RWPE1 (cell line): ENCODE measurements around the gene GTF3C1.
"Not testable (repeated sequence)": the region's sequence is repeated elsewhere in the genome, so short reads cannot be mapped to it uniquely, and the experiment has no call there.

Experiments
- CTCF ChIA-PET: fragments of 350-600 bp; sonication (Branson Sonifier 250); formaldehyde crosslinking; extraction: SDS; loops from one replicate; lab custom pipeline; 2021; lab: Yijun Ruan, JAX
- POLR2A ChIA-PET: fragments of 400-600 bp; formaldehyde crosslinking; extraction: SDS; loops from one replicate; lab custom pipeline; 2020; ENCODE audit warnings: antibody characterized with exemption; ENCODE audit not compliant: low non-redundant PET; lab: Yijun Ruan, JAX
- DNase-seq: peaks from one replicate; pipeline ENCODE4 v3.0.0; 2012; ENCODE audit warnings: low spot score
- H3K27ac ChIP-seq: fragments of 450-650 bp; 2 replicates; pipeline ENCODE4 v1.5.1; 2017
- TF ChIP-seq, protein P1 (sequence below): fragments of 450-650 bp; conservative IDR thresholded peaks from 2 replicates; pipeline ENCODE4 v1.5.1; 2017; ENCODE audit warnings: low read depth, mild to moderate bottlenecking

GTF3C1 gene

DNA sequence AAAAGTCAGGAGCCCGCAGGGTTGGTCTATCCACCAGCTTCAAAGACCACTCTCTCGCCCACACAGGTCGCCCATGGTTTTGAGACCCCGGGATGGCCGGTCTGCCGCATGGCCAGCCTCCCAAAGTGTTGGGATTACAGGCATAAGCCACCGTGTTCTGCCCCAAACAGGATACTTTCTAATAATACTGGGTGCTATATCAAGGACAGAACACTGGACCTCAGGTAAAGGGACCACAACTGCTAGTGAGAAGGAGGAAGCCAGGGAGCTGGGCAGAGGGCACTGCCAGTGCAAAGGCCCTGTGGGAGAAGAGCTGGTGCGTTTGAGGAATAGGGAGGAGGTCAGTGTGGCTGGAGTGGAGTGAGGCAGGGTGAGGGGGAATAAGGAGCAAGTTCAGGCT lies 113.6 kb downstream of the GTF3C1 start:
- H3K27ac ChIP-seq, result no peak overlapping the region
- POLR2A ChIA-PET, result no interaction called here
- CTCF ChIA-PET, result no interaction called here
- TF ChIP-seq, protein P1, sequence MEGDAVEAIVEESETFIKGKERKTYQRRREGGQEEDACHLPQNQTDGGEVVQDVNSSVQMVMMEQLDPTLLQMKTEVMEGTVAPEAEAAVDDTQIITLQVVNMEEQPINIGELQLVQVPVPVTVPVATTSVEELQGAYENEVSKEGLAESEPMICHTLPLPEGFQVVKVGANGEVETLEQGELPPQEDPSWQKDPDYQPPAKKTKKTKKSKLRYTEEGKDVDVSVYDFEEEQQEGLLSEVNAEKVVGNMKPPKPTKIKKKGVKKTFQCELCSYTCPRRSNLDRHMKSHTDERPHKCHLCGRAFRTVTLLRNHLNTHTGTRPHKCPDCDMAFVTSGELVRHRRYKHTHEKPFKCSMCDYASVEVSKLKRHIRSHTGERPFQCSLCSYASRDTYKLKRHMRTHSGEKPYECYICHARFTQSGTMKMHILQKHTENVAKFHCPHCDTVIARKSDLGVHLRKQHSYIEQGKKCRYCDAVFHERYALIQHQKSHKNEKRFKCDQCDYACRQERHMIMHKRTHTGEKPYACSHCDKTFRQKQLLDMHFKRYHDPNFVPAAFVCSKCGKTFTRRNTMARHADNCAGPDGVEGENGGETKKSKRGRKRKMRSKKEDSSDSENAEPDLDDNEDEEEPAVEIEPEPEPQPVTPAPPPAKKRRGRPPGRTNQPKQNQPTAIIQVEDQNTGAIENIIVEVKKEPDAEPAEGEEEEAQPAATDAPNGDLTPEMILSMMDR, result no peak
- no peak for DNase-seq

DNA sequence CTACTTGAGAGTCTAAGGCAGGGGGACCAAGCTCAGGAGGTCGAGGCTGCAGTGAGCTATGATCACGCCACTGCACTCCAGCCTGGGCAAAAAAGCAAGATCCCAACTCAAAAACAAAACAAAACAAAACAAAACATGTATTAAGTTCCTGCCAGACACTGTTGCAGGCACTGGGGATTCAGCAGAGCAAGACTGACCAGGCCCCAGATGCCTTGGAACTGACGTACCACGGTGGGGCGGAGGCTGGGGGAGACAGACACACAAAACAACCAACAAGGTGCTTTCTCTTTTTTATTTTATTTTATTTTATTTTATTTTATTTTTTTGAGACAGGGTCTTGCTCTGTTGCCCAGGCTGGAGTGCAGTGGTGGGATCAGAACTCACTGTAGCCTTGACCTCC lies 114.6 kb downstream of the GTF3C1 start:
- H3K27ac ChIP-seq, CTCF ChIA-PET, POLR2A ChIA-PET, DNase-seq: not testable (repeated sequence)

DNA sequence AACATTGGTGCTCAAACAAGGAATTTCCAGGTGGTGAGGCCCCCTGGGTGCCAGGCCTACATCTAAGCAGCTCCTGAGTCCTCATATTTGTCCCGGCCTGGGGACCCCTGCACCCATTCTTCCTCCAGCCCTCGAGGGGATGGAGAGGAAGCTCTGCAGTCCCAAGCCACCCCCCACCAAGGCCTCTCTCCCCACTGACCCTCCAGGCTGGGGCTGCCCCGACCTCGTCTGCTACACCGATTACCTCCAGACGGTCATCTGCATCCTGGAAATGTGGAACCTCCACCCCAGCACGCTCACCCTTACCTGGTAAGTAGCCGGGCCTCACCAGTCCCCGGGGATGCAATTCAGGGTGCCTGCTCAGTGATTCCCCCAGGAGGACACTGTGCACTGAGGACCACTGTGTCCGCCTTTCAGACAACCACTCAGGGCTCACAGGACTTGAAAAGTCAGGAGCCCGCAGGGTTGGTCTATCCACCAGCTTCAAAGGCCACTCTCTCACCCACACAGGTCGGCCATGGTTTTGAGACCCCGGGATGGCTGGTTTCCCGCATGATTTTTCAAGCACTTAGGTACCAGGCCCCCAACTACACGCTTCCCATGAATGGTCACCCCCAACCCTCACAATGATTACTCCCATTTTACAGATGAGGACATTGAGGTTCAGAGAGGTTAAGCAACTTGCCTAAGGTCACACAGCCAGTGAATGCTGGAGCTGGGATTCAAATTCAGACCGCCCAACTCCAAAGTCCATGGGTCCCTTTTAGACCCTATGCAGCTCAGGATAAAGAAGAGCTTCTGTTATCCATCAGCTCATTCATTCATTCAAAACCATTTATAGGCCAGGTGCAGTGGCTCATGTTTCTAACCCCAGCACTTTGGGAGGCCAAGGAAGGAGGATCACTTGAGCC lies 115.3 kb downstream of the GTF3C1 start:
- ChIA-PET CTCF (interaction anchor here (0.6 kb wide), 1 partner anchor 90 kb away, joined by 5 read pairs; no protein-coding TSS in a partner anchor), POLR2A (no interaction called here)
- TF ChIP-seq, protein P1, result no peak
- no peak for DNase-seq
- H3K27ac ChIP-seq, result no peak overlapping the region

DNA sequence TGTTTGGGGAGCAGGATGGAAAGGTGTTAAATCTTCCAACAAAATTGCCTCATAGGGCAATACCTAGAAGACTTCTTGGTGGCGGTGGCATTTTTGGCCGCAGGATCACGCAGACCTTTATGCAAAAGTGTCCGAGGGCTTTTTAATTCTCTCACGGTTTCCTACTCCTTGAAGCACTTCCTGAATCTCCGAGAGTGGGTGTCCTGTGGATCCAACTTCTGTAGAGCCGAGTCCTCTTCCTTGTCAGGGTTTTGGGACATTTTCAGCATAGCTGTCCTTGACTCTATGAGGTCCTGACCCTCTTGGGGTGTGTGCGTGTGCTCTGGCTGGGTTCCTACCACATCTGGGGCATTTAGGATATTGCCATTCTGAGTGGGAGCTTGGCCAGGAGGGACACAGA lies 116.1 kb downstream of the GTF3C1 start:
- CTCF ChIA-PET, result interaction anchor here (0.6 kb wide), 1 partner anchor 89 kb away, joined by 5 read pairs; no protein-coding TSS in a partner anchor
- TF ChIP-seq, protein P1, result no peak
- POLR2A ChIA-PET, result no interaction called here
- no peak for DNase-seq
- H3K27ac ChIP-seq, result no peak overlapping the region

DNA sequence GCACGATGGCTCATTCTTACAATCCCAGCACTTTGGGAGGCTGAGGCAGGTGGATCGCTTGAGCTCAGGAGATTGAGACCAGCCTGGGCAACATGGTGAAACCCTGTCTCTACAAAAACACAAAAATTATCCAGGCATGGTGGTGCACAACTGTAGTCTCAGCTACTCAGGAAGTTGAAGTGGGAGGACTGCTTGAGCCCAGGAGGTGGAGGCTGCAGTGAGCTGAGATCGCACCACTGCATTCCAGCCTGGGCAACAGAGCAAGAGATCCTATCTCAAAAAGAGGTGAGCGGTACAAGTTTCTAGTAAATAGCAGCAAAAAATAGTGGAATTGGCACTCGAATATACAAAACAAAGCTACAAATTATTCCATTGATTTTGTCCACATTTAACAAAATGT lies 116.5 kb downstream of the GTF3C1 start:
- DNase-seq, H3K27ac ChIP-seq, POLR2A ChIA-PET: not testable (repeated sequence)
- CTCF ChIA-PET, result interaction anchor here (0.6 kb wide), 1 partner anchor 89 kb away, joined by 5 read pairs; no protein-coding TSS in a partner anchor

DNA sequence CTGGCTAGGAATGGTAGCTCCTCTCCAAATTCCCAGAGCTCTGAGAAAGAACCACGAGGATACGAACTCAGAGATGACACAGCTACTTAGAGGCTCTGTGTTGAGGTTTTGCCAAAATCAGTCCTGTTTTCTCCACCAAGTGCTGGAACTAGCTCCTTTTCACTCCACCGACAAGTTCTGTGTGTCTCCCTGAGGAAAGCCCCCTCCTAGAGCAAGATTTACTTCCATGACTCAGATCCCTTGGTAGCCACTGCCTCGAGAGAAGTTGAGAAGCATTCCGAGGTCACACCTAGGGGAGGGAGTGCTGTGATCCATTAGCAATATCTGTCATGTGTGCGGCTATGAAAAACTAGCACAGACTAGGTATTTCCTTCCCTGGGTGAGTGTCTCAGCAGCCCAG lies 117.2 kb downstream of the GTF3C1 start:
- ChIA-PET CTCF (interaction anchor here (0.6 kb wide), 1 partner anchor 207 kb away, joined by 4 read pairs; no protein-coding TSS in a partner anchor), POLR2A (no interaction called here)
- TF ChIP-seq, protein P1, result no peak
- no peak overlapping the region for H3K27ac ChIP-seq
- DNase-seq, result peak; percentile 55

DNA sequence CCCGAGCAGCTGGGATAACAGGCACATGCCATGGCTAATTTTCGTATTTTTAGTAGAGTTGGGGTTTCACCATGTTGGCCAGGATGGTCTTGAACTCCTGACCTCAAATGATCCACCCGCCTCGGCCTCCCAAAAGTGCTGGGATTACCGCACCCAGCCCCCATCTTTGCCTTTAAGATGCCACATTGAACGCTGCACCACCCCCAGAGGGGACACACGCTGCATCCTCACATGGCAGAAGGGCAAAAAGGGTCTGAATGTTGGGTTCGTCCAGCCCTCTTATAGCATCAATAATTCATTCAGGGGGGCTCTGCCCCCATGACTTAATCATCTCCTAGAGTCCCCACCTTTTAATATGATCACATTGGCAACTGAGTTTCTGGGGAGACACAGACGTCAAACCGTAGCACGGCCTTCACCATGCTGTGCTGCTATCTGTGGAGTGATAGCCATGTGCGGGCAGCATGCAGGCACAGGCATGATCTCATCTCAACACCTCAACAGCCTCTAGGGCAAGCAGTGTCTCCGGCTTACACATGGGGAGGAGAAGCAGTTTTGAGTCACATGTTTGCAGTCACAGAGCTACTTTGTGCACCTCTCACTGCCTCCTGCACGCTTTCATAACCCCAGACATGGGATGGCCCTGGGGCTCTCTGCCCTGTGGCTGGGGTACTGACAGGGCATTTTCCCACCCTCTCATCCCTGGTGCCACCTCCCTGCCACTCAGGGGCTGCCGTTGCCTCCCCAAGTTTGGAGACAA lies 117.8 kb downstream of the GTF3C1 start:
- TF ChIP-seq, protein P1, result no peak
- peak; percentile 32 for DNase-seq
- POLR2A ChIA-PET, result no interaction called here
- H3K27ac ChIP-seq, result no peak overlapping the region
- CTCF ChIA-PET, result interaction anchor here (0.6 kb wide), 1 partner anchor 206 kb away, joined by 4 read pairs; no protein-coding TSS in a partner anchor
